Effector memory CD4-positive, alpha-beta T cell (primary cell): ENCODE data around the gene UBE2F.
"Not testable (repeated sequence)": the region's sequence is repeated elsewhere in the genome, so short reads cannot be mapped to it uniquely, and the experiment has no call there.

Experiments
- DNase-seq, 3 donors: peaks; one replicate each; pipeline ENCODE4 v3.0.0-alpha.2; 2020
- H3K27ac ChIP-seq: 2 replicates; pipeline ENCODE4 v1.7.0; 2013; ENCODE audit warnings: mild to moderate bottlenecking, low read length, moderate library complexity; ENCODE audit not compliant: insufficient read depth, poor library complexity, severe bottlenecking
- H3K27me3 ChIP-seq: replicated peaks from 2 replicates; pipeline ENCODE4 v1.7.0; 2013; ENCODE audit warnings: mild to moderate bottlenecking, low read length; ENCODE audit not compliant: insufficient read depth, control insufficient read depth, poor library complexity, severe bottlenecking
- H3K36me3 ChIP-seq: 2 replicates; pipeline ENCODE4 v1.7.0; 2013; ENCODE audit warnings: mild to moderate bottlenecking, low read length, moderate library complexity; ENCODE audit not compliant: control insufficient read depth, insufficient read depth
- H3K4me1 ChIP-seq: 2 replicates; pipeline ENCODE4 v1.7.0; 2013; ENCODE audit warnings: low read length, mild to moderate bottlenecking; ENCODE audit not compliant: control insufficient read depth, insufficient read depth, poor library complexity, severe bottlenecking
- H3K4me3 ChIP-seq: 2 replicates; pipeline ENCODE4 v1.7.0; 2013; ENCODE audit warnings: low read length, low read depth, mild to moderate bottlenecking; ENCODE audit not compliant: insufficient read depth, poor library complexity, severe bottlenecking
- H3K9me3 ChIP-seq: 2 replicates; pipeline ENCODE4 v1.7.0; 2013; ENCODE audit warnings: mild to moderate bottlenecking, low read length, moderate library complexity; ENCODE audit not compliant: control insufficient read depth

Gene UBE2F

GRCh38 chr2:238057696-238058575, 91.1 kb downstream of the UBE2F start:
- not testable (repeated sequence) for H3K4me1 ChIP-seq, H3K27me3 ChIP-seq, DNase-seq, H3K27ac ChIP-seq, H3K4me3 ChIP-seq, H3K36me3 ChIP-seq, H3K9me3 ChIP-seq

- H3K4me3 ChIP-seq: no peak overlapping the region
These were observed 92.7 kb downstream of the UBE2F start for GRCh38 chr2:238059505-238059904.

GRCh38 chr2:238060096-238060541, 93.3 kb downstream of the UBE2F start:
- no peaks in the 10 kb centered on the region for H3K27me3 ChIP-seq
- H3K36me3 ChIP-seq: no peaks in the 10 kb centered on the region
- H3K4me3 ChIP-seq: peak overlapping the region; percentile 64
- no peaks in the 10 kb centered on the region for H3K9me3 ChIP-seq
- no peak for DNase-seq
- H3K4me1 ChIP-seq: peaks cover 8% of the 10 kb centered on the region
- peak overlapping the region; percentile 68 for H3K27ac ChIP-seq

More at GRCh38 chr2:238059505-238059904, 92.7 kb downstream of the UBE2F start:
- Histone ChIP-seq H3K4me1 (peaks cover 8% of the 10 kb centered on the region), H3K9me3 (no peaks in the 10 kb centered on the region), H3K36me3 (no peaks in the 10 kb centered on the region), H3K27me3 (no peaks in the 10 kb centered on the region), H3K27ac (no peak overlapping the region)
- no peak for DNase-seq

- DNase-seq: peak; percentile 95 to 97 (median 96)
- H3K36me3 ChIP-seq: no peaks in the 10 kb centered on the region
- H3K4me3 ChIP-seq: peak within 1 kb of the TSS; percentile 79
- H3K27ac ChIP-seq: peak within 1 kb of the TSS; percentile 68
- H3K27me3 ChIP-seq: no peaks in the 10 kb centered on the region
- H3K9me3 ChIP-seq: no peaks in the 10 kb centered on the region
- H3K4me1 ChIP-seq: peaks cover 8% of the 10 kb centered on the region
These were observed 93.9 kb downstream of the UBE2F start, which contains the start of gene SCLY for GRCh38 chr2:238060542-238061314. TSS of gene SCLY (plus strand) at chr2:238061001. CDS start at chr2:238061055, 54 bp downstream.

- Histone ChIP-seq H3K9me3 (no peaks in the 10 kb centered on the region), H3K4me1 (peaks cover 8% of the 10 kb centered on the region), H3K27me3 (no peaks in the 10 kb centered on the region), H3K4me3 (peak overlapping the region; percentile 79), H3K36me3 (peaks cover under 1% of the 10 kb centered on the region), H3K27ac (peak overlapping the region; percentile 47)
- peak in 1 of 3 donors; percentile 16 for DNase-seq
These were observed 94.7 kb downstream of the UBE2F start for GRCh38 chr2:238061315-238062202.

- DNase-seq: no peak
- Histone ChIP-seq H3K27me3 (no peaks in the 10 kb centered on the region), H3K4me3 (no peak overlapping the region), H3K36me3 (peaks cover 3% of the 10 kb centered on the region), H3K9me3 (no peaks in the 10 kb centered on the region), H3K27ac (no peak overlapping the region), H3K4me1 (peaks cover 15% of the 10 kb centered on the region)
These were observed 96.8 kb downstream of the UBE2F start for GRCh38 chr2:238063414-238064189.

GRCh38 chr2:238064376-238064775, 97.6 kb downstream of the UBE2F start:
- no peak for DNase-seq
- H3K4me3 ChIP-seq: no peak overlapping the region
- peaks cover 3% of the 10 kb centered on the region for H3K36me3 ChIP-seq
- H3K4me1 ChIP-seq: peaks cover 21% of the 10 kb centered on the region
- no peaks in the 10 kb centered on the region for H3K27me3 ChIP-seq
- H3K9me3 ChIP-seq: no peaks in the 10 kb centered on the region
- H3K27ac ChIP-seq: no peak overlapping the region

GRCh38 chr2:238065071-238065846, 98.4 kb downstream of the UBE2F start:
- H3K4me1 ChIP-seq: peaks cover 30% of the 10 kb centered on the region
- no peaks in the 10 kb centered on the region for H3K27me3 ChIP-seq
- DNase-seq: no peak
- H3K9me3 ChIP-seq: no peaks in the 10 kb centered on the region
- peaks cover 3% of the 10 kb centered on the region for H3K36me3 ChIP-seq
- H3K27ac ChIP-seq: no peak overlapping the region
- H3K4me3 ChIP-seq: no peak overlapping the region
